ENCODE results near the gene U2AF1L4. TPM values are rescaled to one million over a fixed set of nuclear protein-coding genes. Genes with fewer than 3 reads are reported as not detected.

U2AF1L4 gene
- total and polyA plus RNA-seq, 2 donors (not counting 3 experiments of a cell fraction or from before 2014, with no cell fraction given), result 5.6 to 13.5 TPM

DNA sequence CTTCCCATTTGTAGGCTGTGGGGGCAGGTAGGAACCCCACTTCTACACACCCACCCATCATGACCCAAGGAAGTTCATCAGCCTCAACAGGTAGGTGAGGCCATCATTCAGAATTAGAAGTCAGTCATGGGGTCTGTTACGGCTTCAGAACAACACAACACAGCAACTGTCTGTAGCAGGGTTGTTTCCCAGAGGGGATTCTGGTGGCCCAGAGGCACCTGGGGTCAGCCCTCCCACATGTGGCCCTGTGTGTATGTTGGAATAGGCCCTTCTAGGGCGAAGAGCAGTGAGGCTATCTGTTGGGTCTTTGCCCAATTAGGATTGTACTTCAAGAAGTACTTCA, 6.4 kb downstream of the U2AF1L4 start:
- BruUV-seq (replicated peaks), result no TSS peak
- ChIA-PET POLR2A (no interaction called here), CTCF (no interaction called here)
- Histone ChIP-seq H3K27ac (ENCODE audit: insufficient read depth, low read depth, low read length) (no peak overlapping the region), H3K9ac (replicated peaks; ENCODE audit: extremely low read depth, insufficient read depth, low read length) (no peak overlapping the region), H3K27me3 (ENCODE audit: control insufficient read depth in 2 of 2, insufficient read depth in 2 of 2, low read length in 2 of 2) (no peaks in the 10 kb centered on the region), H3K36me3 (ENCODE audit: control insufficient read depth in 2 of 2, extremely low read depth in 1 of 2, insufficient read depth in 2 of 2, low read length in 2 of 2) (peaks cover 7 to 38% of the 10 kb centered on the region in 2 experiments), H3K4me1 (ENCODE audit: control insufficient read depth, extremely low read depth, insufficient read depth, low read length) (peaks cover 11% of the 10 kb centered on the region), H3K4me3 (replicated peaks in 1 of 3; ENCODE audit: insufficient read depth in 1 of 3, low read depth in 1 of 3, low read length in 3 of 3) (no peak overlapping the region), H3K79me2 (ENCODE audit: control insufficient read depth, insufficient read depth, low read length) (no peaks in the 10 kb centered on the region), H3K9me1 (replicated peaks; ENCODE audit: control insufficient read depth, extremely low read depth, insufficient read depth, low read length) (no peaks in the 10 kb centered on the region), H3K9me3 (replicated peaks; ENCODE audit: control insufficient read depth, insufficient read depth, low read length) (no peaks in the 10 kb centered on the region), H3K4me2 (ENCODE audit: insufficient read depth, low read length) (no peak overlapping the region), H4K20me1 (replicated peaks; ENCODE audit: control insufficient read depth, extremely low read depth, insufficient read depth, low read length) (no peaks in the 10 kb centered on the region), H2AFZ (ENCODE audit: low read depth, low read length) (no peak overlapping the region)
- DNase-seq (ENCODE audit: low read depth, low spot score), result no peak
- FAIRE-seq, result no peak
- TF ChIP-seq MAX (IDR thresholded peaks at IDR 0.05; ENCODE audit: insufficient read depth, insufficient read length) (no peak), GATA2 (IDR thresholded peaks at IDR 0.05; ENCODE audit: insufficient read depth, insufficient read length, low read depth, low read length) (no peak), JUN (IDR thresholded peaks at IDR 0.05; ENCODE audit: borderline replicate concordance, insufficient read depth, insufficient read length, low read depth) (no peak), POLR2AphosphoS5 (IDR thresholded peaks at IDR 0.05; ENCODE audit: insufficient read depth, low read depth, low read length) (no peak), MYC (IDR thresholded peaks at IDR 0.05; ENCODE audit: low read depth, low read length) (no peak), FOS (IDR thresholded peaks at IDR 0.05; ENCODE audit: borderline replicate concordance, insufficient read depth, low read length) (no peak), EZH2 (IDR thresholded peaks at IDR 0.05; ENCODE audit: borderline replicate concordance, low read depth, low read length, severe bottlenecking) (no peak), POLR2A (IDR thresholded peaks at IDR 0.05; ENCODE audit: low read depth, low read length) (no peak)
- TF ChIP-seq, protein P1, sequence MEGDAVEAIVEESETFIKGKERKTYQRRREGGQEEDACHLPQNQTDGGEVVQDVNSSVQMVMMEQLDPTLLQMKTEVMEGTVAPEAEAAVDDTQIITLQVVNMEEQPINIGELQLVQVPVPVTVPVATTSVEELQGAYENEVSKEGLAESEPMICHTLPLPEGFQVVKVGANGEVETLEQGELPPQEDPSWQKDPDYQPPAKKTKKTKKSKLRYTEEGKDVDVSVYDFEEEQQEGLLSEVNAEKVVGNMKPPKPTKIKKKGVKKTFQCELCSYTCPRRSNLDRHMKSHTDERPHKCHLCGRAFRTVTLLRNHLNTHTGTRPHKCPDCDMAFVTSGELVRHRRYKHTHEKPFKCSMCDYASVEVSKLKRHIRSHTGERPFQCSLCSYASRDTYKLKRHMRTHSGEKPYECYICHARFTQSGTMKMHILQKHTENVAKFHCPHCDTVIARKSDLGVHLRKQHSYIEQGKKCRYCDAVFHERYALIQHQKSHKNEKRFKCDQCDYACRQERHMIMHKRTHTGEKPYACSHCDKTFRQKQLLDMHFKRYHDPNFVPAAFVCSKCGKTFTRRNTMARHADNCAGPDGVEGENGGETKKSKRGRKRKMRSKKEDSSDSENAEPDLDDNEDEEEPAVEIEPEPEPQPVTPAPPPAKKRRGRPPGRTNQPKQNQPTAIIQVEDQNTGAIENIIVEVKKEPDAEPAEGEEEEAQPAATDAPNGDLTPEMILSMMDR (IDR thresholded peaks at IDR 0.05; ENCODE audit: extremely low read depth in 1 of 2, insufficient read depth in 1 of 2, low read depth in 1 of 2, low read length in 2 of 2), result no peak
- dilution Hi-C loops (cut with MboI; ENCODE audit: extremely low pct_ligation_motif_present, low sequenced_read_pairs) (no loop called here), intact Hi-C loops (cut with micrococcal nuclease) (no loop called here)
